Body of pancreas (tissue), 4 donors: ENCODE measurements around the gene CACNA1E. TPM values are rescaled to one million over a fixed set of nuclear protein-coding genes. Genes with fewer than 3 reads are reported as not detected.

Experiments
- ATAC-seq: fragments of 150-250 bp; one replicate; pipeline ENCODE4 v1.9.1; 2016
- DNase-seq, 4 donors: peaks; one replicate each; pipeline ENCODE4 v3.0.0-alpha.2; 2019
- H3K27ac ChIP-seq, 4 donors: fragments of 200-600 bp; sonication (generic); 1 replicate in 3 of 4; 2 replicates in 1 of 4; pipeline versions ENCODE4 v1.5.1 to v1.6.1; 2016 to 2019; ENCODE audit warnings: mild to moderate bottlenecking in 1 of 4, mixed read lengths in 1 of 4, moderate library complexity in 1 of 4
- H3K27me3 ChIP-seq, 2 donors: fragments of 200-600 bp; sonication (generic); one replicate each; pipeline ENCODE4 v1.6.0; 2016; ENCODE audit warnings: mild to moderate bottlenecking in 1 of 2
- H3K36me3 ChIP-seq, 2 donors: fragments of 200-600 bp; sonication (generic); replicated peaks in 1 of 2; 2 replicates each; pipeline ENCODE4 v1.5.1; 2016; ENCODE audit warnings: low read depth in 2 of 2; ENCODE audit not compliant: insufficient read depth in 1 of 2
- H3K4me1 ChIP-seq: fragments of 200-600 bp; sonication (generic); one replicate; pipeline ENCODE4 v1.6.0; 2016
- H3K4me3 ChIP-seq, 2 donors: fragments of 200-600 bp; sonication (generic); 1 replicate in 1 of 2; 2 replicates in 1 of 2; pipeline ENCODE4 v1.5.1; 2016 to 2019
- H3K9me3 ChIP-seq, 3 donors: fragments of 200-600 bp; sonication (generic); 1 replicate in 2 of 3; 2 replicates in 1 of 3; pipeline ENCODE4 v1.5.1; 2016
- POLR2A ChIP-seq, 3 donors: fragments of 450-650 bp; IDR thresholded peaks; one replicate each; pipeline ENCODE4 v1.6.1; 2016; ENCODE audit warnings: antibody characterized with exemption in 3 of 3, mild to moderate bottlenecking in 2 of 3
- WGBS, 2 donors: methylation state at CpG; one replicate each; pipeline ENCODE4 v1.1.5; 2017; 5-methylcytosine and 5-hydroxymethylcytosine counted together
- intact Hi-C: fragments of 100-400 bp; cut with DNase I; formaldehyde crosslinking; loops from one replicate; pipeline ENCODE4 v1.15.1; 2023
- total RNA-seq, 2 donors: library from RNA; depleted of rRNA; stranded (reverse); fragments of >200 nt; gene quantifications; one replicate each; pipeline ENCODE4 v1.1.0, GENCODE V29; 2016
- TF ChIP-seq, protein P1 (sequence below), 7 experiments: fragments of 450-650 bp in 4 of 7; fragments of 200-600 bp in 3 of 7; sonication (generic) in 3 of 7; IDR thresholded peaks; one replicate each; pipeline ENCODE4 v1.5.1; 2016 to 2019; ENCODE audit warnings: antibody characterized with exemption in 7 of 7

The CACNA1E gene
- total RNA-seq, 2 donors from 2014 or later, result 1.0 TPM; not detected in 1

DNA sequence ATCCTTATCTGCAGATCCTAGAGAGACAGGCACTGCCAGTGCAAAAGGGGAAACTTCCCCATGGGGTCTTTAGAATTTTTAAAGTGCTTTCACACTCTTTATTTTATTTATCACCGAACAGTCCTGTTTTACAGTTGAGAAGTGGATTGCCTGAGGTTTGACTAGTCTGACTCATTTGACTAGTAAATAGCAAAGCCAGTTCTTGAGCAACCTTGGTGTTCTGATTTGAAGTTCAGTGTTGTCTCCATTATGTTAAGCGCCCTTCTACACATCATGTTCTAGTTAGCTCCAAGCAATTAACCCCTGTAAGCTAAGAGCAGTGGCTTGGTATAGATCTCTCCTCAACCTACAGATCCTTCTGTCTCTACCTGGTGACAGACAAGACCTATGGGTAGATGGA lies 262.9 kb downstream of the CACNA1E start:
- no peaks in the 10 kb centered on the region for H3K4me1 ChIP-seq
- H3K27me3 ChIP-seq, result no peaks in the 10 kb centered on the region
- H3K9me3 ChIP-seq, result no peaks in the 10 kb centered on the region
- H3K27ac ChIP-seq, result no peak overlapping the region
- no peak for TF ChIP-seq POLR2A (IDR thresholded peaks at IDR 0.05)
- TF ChIP-seq, protein P1, sequence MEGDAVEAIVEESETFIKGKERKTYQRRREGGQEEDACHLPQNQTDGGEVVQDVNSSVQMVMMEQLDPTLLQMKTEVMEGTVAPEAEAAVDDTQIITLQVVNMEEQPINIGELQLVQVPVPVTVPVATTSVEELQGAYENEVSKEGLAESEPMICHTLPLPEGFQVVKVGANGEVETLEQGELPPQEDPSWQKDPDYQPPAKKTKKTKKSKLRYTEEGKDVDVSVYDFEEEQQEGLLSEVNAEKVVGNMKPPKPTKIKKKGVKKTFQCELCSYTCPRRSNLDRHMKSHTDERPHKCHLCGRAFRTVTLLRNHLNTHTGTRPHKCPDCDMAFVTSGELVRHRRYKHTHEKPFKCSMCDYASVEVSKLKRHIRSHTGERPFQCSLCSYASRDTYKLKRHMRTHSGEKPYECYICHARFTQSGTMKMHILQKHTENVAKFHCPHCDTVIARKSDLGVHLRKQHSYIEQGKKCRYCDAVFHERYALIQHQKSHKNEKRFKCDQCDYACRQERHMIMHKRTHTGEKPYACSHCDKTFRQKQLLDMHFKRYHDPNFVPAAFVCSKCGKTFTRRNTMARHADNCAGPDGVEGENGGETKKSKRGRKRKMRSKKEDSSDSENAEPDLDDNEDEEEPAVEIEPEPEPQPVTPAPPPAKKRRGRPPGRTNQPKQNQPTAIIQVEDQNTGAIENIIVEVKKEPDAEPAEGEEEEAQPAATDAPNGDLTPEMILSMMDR (IDR thresholded peaks at IDR 0.05), result no peak
- intact Hi-C loops, result no loop called here
- no peak for DNase-seq
- no peak for ATAC-seq
- 34 to 52% methylated on average over 2 of the region's 2 CpGs for WGBS, 2 donors
- no peak overlapping the region for H3K4me3 ChIP-seq
- H3K36me3 ChIP-seq, result no peaks in the 10 kb centered on the region

DNA sequence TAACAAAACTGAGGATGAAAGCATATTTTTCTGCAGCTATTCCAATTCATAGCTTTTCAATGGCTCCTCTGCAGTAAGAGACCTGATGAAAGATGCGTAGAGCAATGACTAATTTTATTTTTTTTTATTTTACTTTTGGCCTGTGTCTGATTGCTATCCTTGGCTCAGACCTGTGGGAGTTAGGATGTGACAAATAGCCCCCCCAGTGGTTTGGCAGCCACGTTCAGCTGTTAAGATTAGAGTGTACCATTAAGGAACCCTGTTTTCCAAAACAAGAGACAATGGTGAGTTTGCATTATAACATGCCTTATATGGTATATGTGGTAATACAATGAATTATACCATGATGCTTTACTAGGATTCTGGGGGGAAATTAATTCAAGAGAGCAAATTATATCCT lies 264.7 kb downstream of the CACNA1E start:
- TF ChIP-seq, protein P1 (IDR thresholded peaks at IDR 0.05), result no peak
- TF ChIP-seq POLR2A (IDR thresholded peaks at IDR 0.05), result no peak
- H3K36me3 ChIP-seq, result no peaks in the 10 kb centered on the region
- no peaks in the 10 kb centered on the region for H3K27me3 ChIP-seq
- no peaks in the 10 kb centered on the region for H3K4me1 ChIP-seq
- ATAC-seq (no peak), DNase-seq (no peak)
- H3K27ac ChIP-seq, result no peak overlapping the region
- intact Hi-C loops, result no loop called here
- no peak overlapping the region for H3K4me3 ChIP-seq
- no peaks in the 10 kb centered on the region for H3K9me3 ChIP-seq
- 57 to 68% methylated on average over 2 of the region's 2 CpGs for WGBS, 2 donors

DNA sequence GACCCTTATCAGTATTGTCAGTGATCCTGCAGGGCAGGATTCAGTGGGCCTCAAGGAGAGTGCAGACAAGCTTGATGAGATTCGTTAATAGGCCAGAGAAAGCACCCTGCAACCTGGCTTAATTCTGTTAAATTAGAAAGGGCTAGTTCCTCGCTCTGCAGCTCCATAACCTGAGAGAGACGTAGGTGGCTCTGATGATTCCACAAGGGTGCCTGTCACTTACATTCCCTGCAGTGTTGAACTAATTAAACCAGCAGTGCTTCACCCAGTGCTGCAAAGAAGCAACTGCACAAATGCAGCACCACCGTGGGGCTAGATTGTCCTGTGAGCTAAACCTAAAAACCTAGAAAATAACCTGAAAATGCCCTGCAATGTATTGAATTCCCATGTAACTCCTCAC lies 270.8 kb downstream of the CACNA1E start:
- intact Hi-C loops, result no loop called here
- H3K27me3 ChIP-seq, result no peaks in the 10 kb centered on the region
- H3K36me3 ChIP-seq, result no peaks in the 10 kb centered on the region
- TF ChIP-seq POLR2A (IDR thresholded peaks at IDR 0.05), result no peak
- TF ChIP-seq, protein P1 (IDR thresholded peaks at IDR 0.05), result no peak
- 69 to 70% methylated on average over 4 of the region's 4 CpGs for WGBS, 2 donors
- DNase-seq, result no peak
- no peaks in the 10 kb centered on the region for H3K9me3 ChIP-seq
- H3K4me1 ChIP-seq, result no peaks in the 10 kb centered on the region
- no peak overlapping the region for H3K27ac ChIP-seq
- ATAC-seq, result no peak
- H3K4me3 ChIP-seq, result no peak overlapping the region

DNA sequence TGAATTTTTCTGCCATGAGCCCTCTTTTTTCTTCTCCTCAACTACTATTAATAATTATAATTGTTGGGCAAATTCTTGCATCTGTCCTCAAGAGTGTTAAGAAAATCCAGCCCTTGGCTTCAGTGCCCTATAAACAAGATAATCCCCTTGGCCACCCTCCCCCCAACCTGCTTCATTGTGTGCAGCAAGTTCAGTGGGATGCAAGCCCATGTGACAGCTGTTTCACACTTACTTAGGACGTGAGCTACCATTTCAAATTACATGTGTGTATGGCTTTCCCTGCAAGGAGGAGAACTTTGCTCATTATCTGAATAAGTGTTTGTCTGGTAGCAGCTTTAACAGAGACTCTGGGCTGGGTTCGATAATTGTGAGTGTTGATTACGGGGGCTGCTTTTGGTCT lies 276.2 kb downstream of the CACNA1E start:
- no peak overlapping the region for H3K27ac ChIP-seq
- no peak for ATAC-seq
- no peak overlapping the region for H3K4me3 ChIP-seq
- H3K4me1 ChIP-seq, result no peaks in the 10 kb centered on the region
- TF ChIP-seq, protein P1 (IDR thresholded peaks at IDR 0.05), result no peak
- TF ChIP-seq POLR2A (IDR thresholded peaks at IDR 0.05), result no peak
- WGBS, 2 donors, result 33 to 57% methylated on average over 3 of the region's 3 CpGs
- H3K36me3 ChIP-seq, result no peaks in the 10 kb centered on the region
- H3K9me3 ChIP-seq, result no peaks in the 10 kb centered on the region
- intact Hi-C loops, result no loop called here
- DNase-seq, result no peak
- no peaks in the 10 kb centered on the region for H3K27me3 ChIP-seq

DNA sequence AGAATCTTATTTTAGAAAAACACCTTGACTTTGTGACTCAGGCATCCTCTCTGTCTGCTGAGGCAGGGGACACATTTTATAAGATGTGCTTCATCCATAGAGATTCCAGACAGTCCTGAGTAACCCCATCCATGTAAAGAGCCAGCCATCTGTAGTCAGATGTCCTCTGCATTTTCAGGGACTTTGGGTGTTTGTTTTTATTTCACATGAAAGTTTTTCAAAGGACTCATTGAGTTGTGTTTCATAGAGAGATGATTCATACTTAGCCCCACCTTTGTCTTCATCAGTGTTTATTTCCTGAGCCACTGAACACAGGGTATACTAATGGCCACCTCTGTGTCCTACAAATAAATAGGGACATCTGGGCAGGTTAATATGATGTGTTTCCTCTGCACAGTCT lies 280.4 kb downstream of the CACNA1E start:
- Histone ChIP-seq H3K4me1 (no peaks in the 10 kb centered on the region), H3K4me3 (no peak overlapping the region), H3K36me3 (no peaks in the 10 kb centered on the region), H3K9me3 (no peaks in the 10 kb centered on the region), H3K27me3 (no peaks in the 10 kb centered on the region), H3K27ac (no peak overlapping the region)
- intact Hi-C loops, result no loop called here
- TF ChIP-seq, protein P1 (IDR thresholded peaks at IDR 0.05), result no peak
- no peak for TF ChIP-seq POLR2A (IDR thresholded peaks at IDR 0.05)
- DNase-seq (no peak), ATAC-seq (no peak)
